WTC11 (cell line): ENCODE data around the gene PLEKHA6.

Source experiments
- ZNF138 ChIP-seq: sonication (generic); formaldehyde crosslinking; conservative IDR thresholded peaks from 2 replicates; pipeline ENCODE4 v1.8.1; 2022; ENCODE audit warnings: mild to moderate bottlenecking, moderate library complexity, missing genetic modification reagents
- TF ChIP-seq, protein P1 (sequence below): fragments of 200-600 bp; IDR thresholded peaks from 2 replicates; pipeline ENCODE4 v1.8.0; 2022; ENCODE audit warnings: antibody characterized with exemption

DNA sequence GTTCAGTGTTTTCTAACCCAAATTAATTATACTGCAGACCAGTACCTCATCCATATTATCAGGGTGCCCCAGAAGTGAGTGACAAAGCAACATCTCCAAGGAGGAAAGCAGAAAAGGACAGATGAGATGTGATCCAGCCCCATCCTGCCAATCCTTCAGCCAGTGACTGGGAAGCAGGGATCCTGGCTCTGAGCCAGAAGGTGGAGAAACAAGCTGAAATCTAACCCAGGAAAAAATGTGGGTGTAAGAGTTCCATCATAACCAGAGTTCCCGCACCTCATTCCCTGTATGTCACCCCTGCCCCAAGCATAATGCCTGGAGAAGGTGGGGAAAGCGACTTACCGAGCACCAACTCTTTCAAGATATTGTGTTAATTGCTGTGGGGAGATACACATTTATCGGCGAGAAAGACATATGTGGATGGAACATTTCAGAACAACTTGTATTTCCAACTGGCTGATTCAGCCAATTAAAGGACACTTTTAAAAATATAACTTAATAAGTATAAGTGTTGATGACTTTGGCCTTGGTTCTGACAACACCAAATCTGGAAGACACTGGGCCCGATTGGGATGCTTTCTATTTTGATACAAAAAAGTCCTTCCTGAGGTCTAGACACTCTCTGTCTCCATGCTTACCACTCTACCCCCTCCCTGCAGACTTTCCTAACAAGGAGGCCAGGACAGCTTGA is 14.9 kb downstream of the PLEKHA6 start:
- TF ChIP-seq, protein P1, sequence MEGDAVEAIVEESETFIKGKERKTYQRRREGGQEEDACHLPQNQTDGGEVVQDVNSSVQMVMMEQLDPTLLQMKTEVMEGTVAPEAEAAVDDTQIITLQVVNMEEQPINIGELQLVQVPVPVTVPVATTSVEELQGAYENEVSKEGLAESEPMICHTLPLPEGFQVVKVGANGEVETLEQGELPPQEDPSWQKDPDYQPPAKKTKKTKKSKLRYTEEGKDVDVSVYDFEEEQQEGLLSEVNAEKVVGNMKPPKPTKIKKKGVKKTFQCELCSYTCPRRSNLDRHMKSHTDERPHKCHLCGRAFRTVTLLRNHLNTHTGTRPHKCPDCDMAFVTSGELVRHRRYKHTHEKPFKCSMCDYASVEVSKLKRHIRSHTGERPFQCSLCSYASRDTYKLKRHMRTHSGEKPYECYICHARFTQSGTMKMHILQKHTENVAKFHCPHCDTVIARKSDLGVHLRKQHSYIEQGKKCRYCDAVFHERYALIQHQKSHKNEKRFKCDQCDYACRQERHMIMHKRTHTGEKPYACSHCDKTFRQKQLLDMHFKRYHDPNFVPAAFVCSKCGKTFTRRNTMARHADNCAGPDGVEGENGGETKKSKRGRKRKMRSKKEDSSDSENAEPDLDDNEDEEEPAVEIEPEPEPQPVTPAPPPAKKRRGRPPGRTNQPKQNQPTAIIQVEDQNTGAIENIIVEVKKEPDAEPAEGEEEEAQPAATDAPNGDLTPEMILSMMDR = no peak
- TF ChIP-seq ZNF138 (CRISPR knock-in tag) = no peak
